LNCAP (cell line): ENCODE data around the gene LSM3.

Experiments used
- CTCF ChIP-seq: fragments of 450-650 bp; IDR thresholded peaks from 2 replicates; pipeline ENCODE4 v1.5.1; 2017; ENCODE audit warnings: mild to moderate bottlenecking

The LSM3 gene

GRCh38 chr3:14166877-14167603 lies 11.6 kb upstream of the LSM3 start:
- no peak for TF ChIP-seq CTCF

GRCh38 chr3:14169435-14169834 lies 9.2 kb upstream of the LSM3 start:
- no peak for TF ChIP-seq CTCF

GRCh38 chr3:14169871-14170270 lies 8.7 kb upstream of the LSM3 start:
- no peak for TF ChIP-seq CTCF

- TF ChIP-seq CTCF, result no peak
These were observed 8.0 kb upstream of the LSM3 start for GRCh38 chr3:14170531-14171159.

- no peak for TF ChIP-seq CTCF
These were observed 6.1 kb upstream of the LSM3 start for GRCh38 chr3:14172496-14172895.

GRCh38 chr3:14174483-14174882 lies 4.1 kb upstream of the LSM3 start:
- TF ChIP-seq CTCF, result no peak

GRCh38 chr3:14175383-14176037 lies 3.1 kb upstream of the LSM3 start:
- no peak for TF ChIP-seq CTCF
